ENCODE data around the gene NUDT16L1.

DNA sequence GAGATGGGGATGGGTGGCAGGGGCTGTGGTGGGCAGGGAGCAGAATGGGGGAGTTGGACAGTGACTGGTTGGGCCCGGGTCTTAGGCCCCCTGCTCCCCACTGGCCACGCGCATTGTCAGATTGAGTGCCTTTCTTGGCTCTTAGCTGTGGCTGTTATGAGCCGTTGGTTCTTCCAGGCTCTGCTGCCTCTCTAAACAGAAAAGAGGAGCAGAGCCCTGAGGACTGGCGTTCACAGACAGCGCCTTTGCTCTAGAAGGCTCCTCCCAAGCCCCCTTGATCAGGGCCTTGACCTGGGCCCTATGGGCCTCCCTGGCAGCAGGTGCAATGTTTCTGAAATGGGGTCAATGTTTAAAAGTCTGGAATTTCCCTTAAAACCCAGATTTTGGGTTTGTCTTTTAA, 14.8 kb upstream of the NUDT16L1 start:
- TF ChIP-seq ZFAT (CRISPR knock-in tag; conservative IDR thresholded peaks at IDR 0.05) (no peak), ZNF629 (CRISPR knock-in tag; conservative IDR thresholded peaks at IDR 0.05) (no peak), RBM39 (IDR thresholded peaks at IDR 0.05; ENCODE audit: low read depth, low read length, poor library complexity, severe bottlenecking) (no peak)

All from HepG2 (cell line).